Measurements from ENCODE around the gene OR4D2. TPM values are rescaled to one million over a fixed set of nuclear protein-coding genes. Genes with fewer than 3 reads are reported as not detected.

Gene OR4D2
- total and polyA plus RNA-seq, 2 of the 8 experiments (the other 6 are each of a cell fraction or from before 2014, with no cell fraction given) = not detected

GRCh38 chr17:58147930-58148434, 18.8 kb upstream of the OR4D2 start, which contains the start of gene OR4D1:
TSS of gene OR4D1 (plus strand) at chr17:58148384. CDS start at chr17:58155154, 6,770 bp downstream.
- POLR2A ChIA-PET (ENCODE audit: partially characterized antibody) = no interaction called here
- Histone ChIP-seq H3K27ac (ENCODE audit: low read depth, low read length) (no peak within 1 kb of the TSS), H3K18ac (ENCODE audit: extremely low read depth, low read length) (no peak within 1 kb of the TSS), H3K23ac (ENCODE audit: insufficient read length) (no peak within 1 kb of the TSS), H3K56ac (replicated peaks; ENCODE audit: insufficient read length, low read depth, low read length) (no peak within 1 kb of the TSS), H3K79me2 (ENCODE audit: control insufficient read depth in 1 of 2, insufficient read depth in 2 of 2, low read length in 2 of 2) (no peaks in the 10 kb centered on the region), H4K91ac (replicated peaks; ENCODE audit: insufficient read length, low read length) (no peak within 1 kb of the TSS), H3K23me2 (ENCODE audit: low read depth, low read length) (no peaks in the 10 kb centered on the region; the same call in 1 of the 2 replicates), H2AK5ac (ENCODE audit: low read depth, low read length) (no peak within 1 kb of the TSS), H3K79me1 (ENCODE audit: low read depth, low read length) (no peaks in the 10 kb centered on the region), H2BK5ac (ENCODE audit: low read depth, low read length) (no peak within 1 kb of the TSS), H3K4me3 (ENCODE audit: extremely low read depth in 1 of 4, insufficient read depth in 2 of 4, low read depth in 3 of 4, low read length in 4 of 4) (no peak within 1 kb of the TSS), H3K9ac (replicated peaks in 1 of 4; ENCODE audit: extremely low read depth in 1 of 4, low read depth in 3 of 4, low read length in 3 of 4) (no peak within 1 kb of the TSS), H2BK15ac (ENCODE audit: low read length) (no peak within 1 kb of the TSS), H2BK20ac (ENCODE audit: low read length) (no peak within 1 kb of the TSS), H3K36me3 (ENCODE audit: control insufficient read depth in 2 of 4, insufficient read depth in 4 of 4, low read length in 3 of 4) (no peaks in the 10 kb centered on the region), H4K5ac (ENCODE audit: insufficient read length, low read depth, low read length) (no peak within 1 kb of the TSS), H2AFZ (ENCODE audit: low read length) (no peak within 1 kb of the TSS), H3K27me3 (replicated peaks in 1 of 4; ENCODE audit: control insufficient read depth in 3 of 4, extremely low read depth in 1 of 4, insufficient read depth in 3 of 4, low read length in 3 of 4) (no peaks in the 10 kb centered on the region; a peak in 1 of 7 replicates), H3K14ac (ENCODE audit: insufficient read length) (no peak within 1 kb of the TSS), H4K8ac (ENCODE audit: extremely low read depth, insufficient read depth, low read length) (no peak within 1 kb of the TSS), H3K4me2 (ENCODE audit: insufficient read depth in 1 of 2, low read depth in 2 of 2, low read length in 2 of 2) (no peak within 1 kb of the TSS), H3K4ac (replicated peaks; ENCODE audit: insufficient read length, low read depth, low read length) (no peak within 1 kb of the TSS), H3K9me3 (ENCODE audit: insufficient read depth in 2 of 2, low read depth in 1 of 2, low read length in 1 of 2) (peaks cover 8 to 12% of the 10 kb centered on the region in 2 experiments; a peak in 3 of 4 replicates), H2BK120ac (replicated peaks; ENCODE audit: low read depth, low read length) (no peak within 1 kb of the TSS), H4K20me1 (replicated peaks in 1 of 2; ENCODE audit: control insufficient read depth in 1 of 2, insufficient read depth in 2 of 2, low read length in 2 of 2) (no peaks in the 10 kb centered on the region), H2BK12ac (ENCODE audit: low read depth, low read length) (no peak within 1 kb of the TSS), H3K4me1 (replicated peaks in 1 of 4; ENCODE audit: control insufficient read depth in 3 of 4, insufficient read depth in 4 of 4, low read length in 3 of 4) (no peaks in the 10 kb centered on the region; a peak in 1 of 7 replicates)
- CTCF ChIA-PET (ENCODE audit: partially characterized antibody) = interaction anchor here (1.0 kb wide), 1 partner anchor 314 kb away, joined by 3 read pairs; no protein-coding TSS in a partner anchor
- TF ChIP-seq, protein P1, sequence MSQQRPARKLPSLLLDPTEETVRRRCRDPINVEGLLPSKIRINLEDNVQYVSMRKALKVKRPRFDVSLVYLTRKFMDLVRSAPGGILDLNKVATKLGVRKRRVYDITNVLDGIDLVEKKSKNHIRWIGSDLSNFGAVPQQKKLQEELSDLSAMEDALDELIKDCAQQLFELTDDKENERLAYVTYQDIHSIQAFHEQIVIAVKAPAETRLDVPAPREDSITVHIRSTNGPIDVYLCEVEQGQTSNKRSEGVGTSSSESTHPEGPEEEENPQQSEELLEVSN (IDR thresholded peaks at IDR 0.05) = no peak
- no peak for TF ChIP-seq ZNF274 (IDR thresholded peaks at IDR 0.05; ENCODE audit: borderline replicate concordance, extremely low read depth, low read length)
- TF ChIP-seq, protein P2, sequence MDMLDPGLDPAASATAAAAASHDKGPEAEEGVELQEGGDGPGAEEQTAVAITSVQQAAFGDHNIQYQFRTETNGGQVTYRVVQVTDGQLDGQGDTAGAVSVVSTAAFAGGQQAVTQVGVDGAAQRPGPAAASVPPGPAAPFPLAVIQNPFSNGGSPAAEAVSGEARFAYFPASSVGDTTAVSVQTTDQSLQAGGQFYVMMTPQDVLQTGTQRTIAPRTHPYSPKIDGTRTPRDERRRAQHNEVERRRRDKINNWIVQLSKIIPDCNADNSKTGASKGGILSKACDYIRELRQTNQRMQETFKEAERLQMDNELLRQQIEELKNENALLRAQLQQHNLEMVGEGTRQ (IDR thresholded peaks at IDR 0.05; ENCODE audit: low read length) = no peak
- TF ChIP-seq CTBP2 (IDR thresholded peaks at IDR 0.05; ENCODE audit: borderline replicate concordance, insufficient read depth, insufficient read length, low read length) = no peak
- no peak for TF ChIP-seq KDM4A (IDR thresholded peaks at IDR 0.05; ENCODE audit: low read depth, low read length, severe bottlenecking)
- TF ChIP-seq EZH2 (IDR thresholded peaks at IDR 0.05; ENCODE audit: low read depth, low read length, severe bottlenecking) = no peak
- TF ChIP-seq HDAC6 (IDR thresholded peaks at IDR 0.05; ENCODE audit: low read depth, low read length) = no peak
- TF ChIP-seq CBX5 (IDR thresholded peaks at IDR 0.05; ENCODE audit: low read depth, low read length) = no peak
- 90% methylated on average over 1 of the region's 1 CpG; no CpG with 5 or more reads in 1 of the 2 experiments for WGBS, 2 experiments (ENCODE audit: extremely low coverage in 1 of 2, insufficient coverage in 1 of 2, insufficient read length in 1 of 2, insufficient replicate concordance in 2 of 2, low coverage in 1 of 2, low lambda C conversion rate in 2 of 2, missing lambda C conversion rate in 1 of 2)
- FAIRE-seq = no peak
- DNase-seq (ENCODE audit: low read depth in 1 of 2, low spot score in 2 of 2) = no peak
